GM18870 (cell line): ENCODE measurements around the gene NWD2.
"Not testable (repeated sequence)": the region's sequence is repeated elsewhere in the genome, so short reads cannot be mapped to it uniquely, and the experiment has no call there.

Experiments
- ATAC-seq: cut with Tn5 transposase; IDR thresholded peaks from one replicate; pipeline ENCODE4 v1.9.1; 2021; ENCODE audit warnings: moderate library complexity; ENCODE audit not compliant: unreplicated experiment

Gene NWD2

DNA sequence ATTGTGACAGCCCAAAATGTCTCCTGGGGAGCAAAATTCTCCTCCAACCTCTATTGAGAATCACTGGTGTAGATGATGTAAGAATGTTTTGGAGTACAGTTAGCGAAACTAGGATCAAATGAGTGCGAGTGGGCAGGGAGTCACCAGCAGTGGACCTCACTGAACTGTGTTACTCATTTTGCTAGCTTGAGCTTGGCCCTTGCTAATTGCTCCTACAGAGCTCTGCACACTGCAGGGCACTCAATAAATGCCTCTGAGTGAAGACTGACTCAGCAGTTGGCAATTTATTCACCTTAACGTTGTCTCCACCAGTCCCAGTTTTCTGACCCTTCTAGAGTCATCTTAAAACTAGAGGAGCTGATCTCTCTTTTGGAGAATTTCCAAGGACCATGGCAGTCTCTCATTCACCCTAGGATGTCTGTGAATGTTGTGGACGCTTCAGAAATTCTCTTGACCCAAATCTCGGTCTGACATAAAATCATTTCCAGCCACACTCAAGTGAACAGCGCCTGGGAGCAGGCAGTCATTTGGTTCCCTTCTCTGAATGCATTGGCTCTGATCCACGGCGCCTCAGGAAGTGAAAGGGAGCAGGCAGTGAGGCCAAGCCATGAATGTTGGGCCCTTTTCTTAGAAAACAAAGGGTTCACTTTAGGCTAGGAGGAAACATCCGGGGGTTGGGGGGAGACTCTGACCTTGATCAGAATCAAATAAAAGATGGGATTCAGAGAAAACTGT, 148.1 kb downstream of the NWD2 start:
- no peak for ATAC-seq

DNA sequence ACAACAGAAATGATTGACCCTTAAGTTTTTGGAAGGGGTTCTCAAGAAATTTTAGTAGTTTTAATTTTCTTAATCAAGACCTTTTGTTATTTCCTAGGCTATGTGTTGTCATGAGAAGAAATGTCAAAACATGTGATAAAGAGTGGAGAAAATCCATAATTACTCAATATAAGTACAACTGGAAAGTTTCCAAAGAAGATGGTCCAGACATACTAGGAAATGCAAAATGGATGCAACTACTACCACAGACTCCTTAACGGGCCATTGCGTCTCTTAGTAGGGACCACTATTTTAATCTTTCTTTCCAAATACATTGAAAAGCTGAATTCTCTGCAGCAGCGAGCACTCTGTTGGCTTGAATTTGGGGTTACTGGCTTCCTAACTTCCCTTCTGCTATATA, 148.8 kb downstream of the NWD2 start:
- no peak for ATAC-seq

DNA sequence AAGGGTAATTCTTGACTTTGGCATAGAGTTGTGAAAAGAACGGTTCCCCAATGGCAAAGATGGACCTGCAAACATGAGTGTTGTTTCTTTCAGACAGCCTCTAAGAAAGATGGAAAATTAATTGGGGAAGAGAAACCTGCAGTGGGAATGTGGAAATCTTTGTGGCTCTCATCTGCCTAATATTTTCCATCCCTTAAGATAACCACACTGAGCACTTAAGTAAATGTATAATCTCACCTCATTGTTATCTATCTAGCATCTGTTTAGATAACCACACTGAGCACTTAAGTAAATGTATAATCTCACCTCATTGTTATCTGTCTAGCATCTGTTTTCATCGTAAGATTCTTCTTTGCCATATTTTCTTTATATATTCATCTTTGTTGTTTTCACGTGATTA, 149.3 kb downstream of the NWD2 start:
- peak; percentile 58 for ATAC-seq

DNA sequence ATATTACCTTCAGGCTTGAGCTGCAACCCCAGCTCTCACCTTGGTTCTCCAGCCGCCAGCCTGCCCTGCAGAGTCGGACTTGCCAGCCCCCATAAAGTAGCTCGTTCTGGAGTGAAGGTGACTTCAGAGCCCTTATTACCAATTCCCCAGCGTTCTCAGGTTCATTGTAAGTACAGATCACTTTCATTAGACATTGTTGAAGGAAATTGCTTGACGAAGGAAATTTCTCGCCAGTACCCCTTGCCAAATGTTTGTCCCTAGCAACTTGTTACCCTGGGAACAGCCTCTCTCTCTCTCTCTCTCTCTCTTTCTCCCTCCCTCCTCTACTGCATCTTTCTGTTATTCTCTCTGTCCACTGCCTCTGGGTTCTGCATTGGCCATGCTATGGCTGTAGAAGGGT, 153.0 kb downstream of the NWD2 start:
- no peak for ATAC-seq

DNA sequence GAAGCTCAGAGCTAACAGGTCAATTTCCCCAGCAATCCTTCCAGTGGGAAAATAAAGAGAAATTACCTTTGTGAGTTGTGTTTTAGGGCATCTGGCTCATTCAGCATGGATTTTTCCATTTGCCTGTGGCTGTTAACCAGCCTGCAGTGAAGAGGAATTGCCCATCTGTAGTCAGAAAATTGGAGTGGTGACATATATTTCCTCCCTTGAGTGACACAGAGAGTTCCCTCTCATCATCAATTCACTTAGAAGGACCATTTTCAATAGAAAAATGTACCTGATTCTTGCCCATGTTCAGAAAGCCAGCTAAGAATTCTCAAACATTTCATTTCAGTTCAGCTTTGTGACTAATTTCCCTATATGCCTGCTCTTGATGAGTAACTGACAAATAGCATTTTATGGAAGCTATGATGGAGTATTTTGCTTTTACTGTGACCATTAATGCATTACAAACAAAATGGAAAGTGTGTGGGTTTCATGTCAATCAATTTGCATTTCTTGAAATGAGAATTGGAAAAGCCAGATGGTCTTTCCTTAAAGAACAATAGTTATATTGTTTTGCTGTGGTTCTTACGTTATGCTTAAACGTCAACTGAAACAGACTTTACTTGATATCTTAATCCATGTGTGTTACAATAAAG, 155.8 kb downstream of the NWD2 start:
- peak; percentile 93 for ATAC-seq

DNA sequence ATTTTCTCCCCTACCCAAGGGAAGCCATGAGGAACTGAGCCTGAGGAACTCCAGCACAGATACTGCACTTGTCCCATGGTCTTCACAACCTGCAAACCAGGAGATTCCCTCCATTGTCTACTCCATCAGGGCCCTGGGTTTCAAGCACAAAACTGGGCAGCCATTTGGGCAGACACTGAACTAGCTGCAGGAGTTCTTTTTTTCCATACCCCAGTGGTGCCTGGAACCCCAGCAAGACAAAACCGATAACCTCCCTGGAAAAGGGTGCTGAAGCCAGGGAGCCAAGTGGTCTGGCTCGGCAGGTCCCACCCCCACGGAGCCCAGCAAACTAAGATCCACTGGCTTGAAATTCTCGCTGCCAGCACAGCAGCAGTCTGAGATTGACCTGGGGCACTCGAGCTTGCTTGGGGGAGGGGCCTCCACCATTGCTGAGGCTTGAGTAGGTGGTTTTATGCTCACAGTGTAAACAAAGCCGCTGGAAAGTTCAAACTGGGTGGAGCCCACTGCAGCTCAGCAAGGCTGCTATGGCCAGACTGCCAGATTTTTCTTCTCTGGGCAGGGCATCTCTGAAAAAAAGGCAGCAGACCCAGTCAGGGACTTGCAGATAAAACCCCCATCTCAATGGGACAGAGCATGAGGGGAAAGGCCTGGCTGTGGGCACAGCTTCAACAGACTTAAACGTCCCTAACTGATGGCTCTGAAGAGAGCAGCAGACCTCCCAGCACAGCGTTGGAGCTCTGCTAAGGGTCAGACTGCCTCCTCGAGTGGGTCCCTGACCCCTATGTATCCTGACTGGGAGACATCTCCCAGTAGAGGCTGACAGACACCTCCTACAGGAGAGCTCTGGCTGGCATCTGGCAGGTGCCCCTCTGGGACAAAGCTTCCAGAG, 163.6 kb downstream of the NWD2 start:
- not testable (repeated sequence) for ATAC-seq

DNA sequence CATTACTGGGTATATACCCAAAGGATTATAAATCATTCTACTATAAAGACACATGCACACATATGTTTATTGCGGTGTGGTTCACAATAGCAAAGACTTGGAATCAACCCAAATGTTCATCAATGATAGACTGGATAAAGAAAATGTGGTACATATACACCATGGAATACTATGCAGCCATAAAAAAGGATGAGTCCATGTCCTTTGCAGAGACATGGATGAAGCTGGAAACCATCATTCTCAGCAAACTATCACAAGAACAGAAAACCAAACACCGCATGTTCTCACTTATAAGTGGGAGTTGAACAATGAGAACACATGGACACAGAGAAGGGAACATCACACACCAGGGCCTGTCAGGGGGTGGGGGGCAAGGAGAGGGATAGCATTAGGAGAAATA, 169.1 kb downstream of the NWD2 start:
- ATAC-seq = not testable (repeated sequence)

DNA sequence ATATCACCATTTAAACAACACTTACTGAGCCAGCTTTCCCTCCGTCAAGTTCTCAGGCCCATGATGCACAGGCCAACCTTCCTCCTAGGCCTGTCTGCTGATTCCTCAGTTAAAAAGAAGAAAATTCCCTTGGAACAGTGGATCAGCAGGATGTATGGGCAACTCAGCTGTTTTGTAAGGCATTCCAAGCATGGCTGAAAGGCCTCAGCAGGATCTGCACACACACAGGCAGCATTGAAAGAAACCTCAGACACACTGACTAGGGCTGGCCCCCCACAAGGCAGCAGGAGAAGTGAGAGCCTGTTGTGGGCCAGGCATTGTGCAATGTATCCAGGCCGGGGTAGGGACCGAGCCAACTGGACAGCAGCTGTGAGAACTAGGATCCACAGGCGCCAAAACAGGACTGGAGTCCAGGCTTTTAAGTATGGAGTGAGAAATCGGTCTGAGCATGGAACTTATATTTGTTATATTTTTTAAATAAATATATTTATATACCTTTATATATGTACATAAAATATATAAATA, 171.4 kb downstream of the NWD2 start:
- ATAC-seq = no peak

DNA sequence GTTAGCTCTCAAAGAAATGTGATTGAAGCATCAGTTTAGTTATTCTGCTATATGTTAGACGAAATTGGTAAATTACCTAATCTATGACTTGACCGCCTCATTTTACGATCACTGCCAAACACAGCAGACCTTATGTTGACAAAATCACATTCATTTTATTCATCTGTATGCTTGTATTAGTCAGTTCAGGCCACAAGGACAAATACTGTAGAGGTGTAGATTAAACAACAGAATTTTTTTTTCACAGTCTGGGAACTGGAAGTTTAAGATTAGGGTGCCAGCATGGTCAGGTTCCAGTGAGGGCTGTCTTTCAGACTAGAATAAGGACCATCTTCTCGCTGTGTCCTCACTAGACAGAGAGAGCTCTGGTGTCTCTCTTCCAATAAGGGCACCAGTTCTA, 177.1 kb downstream of the NWD2 start:
- no peak for ATAC-seq

DNA sequence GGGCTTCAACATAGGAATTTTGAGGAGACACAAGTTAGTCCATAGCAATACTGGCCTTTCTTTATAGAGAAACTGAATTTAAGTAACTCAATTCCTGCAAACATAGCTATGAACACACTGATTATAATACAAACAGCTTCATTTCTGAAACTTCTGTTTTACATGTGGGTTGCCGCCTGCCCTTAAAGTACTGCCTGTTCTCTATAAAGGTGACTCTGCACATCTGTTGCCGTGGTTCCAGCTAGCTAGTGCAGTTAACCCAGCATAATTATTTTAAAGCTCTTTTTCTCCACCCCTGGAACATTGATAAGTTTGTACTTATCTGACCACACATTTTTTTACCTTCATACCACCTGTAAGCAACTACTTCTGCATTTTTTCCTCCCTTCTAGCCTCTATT, 177.6 kb downstream of the NWD2 start:
- peak; percentile 72 for ATAC-seq

DNA sequence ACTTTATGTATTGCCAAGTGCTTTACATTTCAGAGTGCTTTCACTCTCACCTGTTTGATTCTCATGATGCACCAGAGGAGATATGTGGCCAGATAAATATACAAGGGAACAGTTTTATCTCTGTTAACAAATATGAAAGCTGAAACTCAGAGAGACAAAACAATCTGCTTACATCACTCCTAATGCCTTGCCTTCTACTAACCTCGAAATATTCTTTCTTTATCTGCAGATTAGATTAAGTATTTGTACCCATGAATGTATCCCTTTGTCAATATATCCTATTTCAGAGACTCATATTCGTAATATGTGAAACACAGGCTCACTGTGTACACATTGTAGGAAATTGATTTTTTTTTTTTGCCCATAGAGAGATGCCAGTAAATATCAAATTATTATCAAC, 178.1 kb downstream of the NWD2 start:
- ATAC-seq = no peak

DNA sequence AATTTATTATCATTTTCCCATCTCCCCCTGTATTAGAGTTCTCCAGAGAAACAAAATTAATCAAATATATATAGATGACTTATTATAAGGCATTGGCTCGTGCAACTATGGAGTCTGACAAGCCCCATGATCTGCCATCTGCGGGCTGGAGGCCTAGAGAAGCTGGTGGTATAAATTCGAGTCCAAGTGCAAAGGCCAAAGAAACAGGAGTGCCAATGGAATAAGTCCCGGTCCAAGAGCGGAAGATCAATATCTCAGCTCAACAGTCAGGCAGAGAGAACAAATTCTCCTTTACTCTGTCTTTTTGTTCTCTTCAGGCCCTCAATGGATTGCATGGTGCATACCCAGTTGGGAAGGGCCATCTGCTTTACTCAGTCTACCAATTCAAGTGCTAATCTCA, 178.8 kb downstream of the NWD2 start:
- no peak for ATAC-seq

DNA sequence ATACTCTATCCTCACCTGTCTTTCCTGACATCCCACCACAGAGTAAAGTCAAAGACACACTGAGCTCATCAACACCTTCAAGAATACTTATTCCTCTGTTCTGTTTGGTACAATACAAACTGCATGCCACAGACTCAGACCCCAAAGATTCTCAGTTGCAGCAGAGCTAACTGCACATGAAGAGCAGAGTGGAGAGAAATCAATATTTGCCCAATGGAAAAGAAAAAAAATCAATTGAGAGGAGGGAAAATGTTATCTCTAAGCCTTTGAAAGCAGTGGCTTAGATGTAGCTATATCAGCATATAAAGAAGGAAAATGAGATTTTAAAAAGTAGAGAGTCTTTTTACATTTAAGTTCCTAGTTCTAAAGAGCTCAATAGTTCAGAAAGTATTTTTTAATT, 180.2 kb downstream of the NWD2 start:
- no peak for ATAC-seq

DNA sequence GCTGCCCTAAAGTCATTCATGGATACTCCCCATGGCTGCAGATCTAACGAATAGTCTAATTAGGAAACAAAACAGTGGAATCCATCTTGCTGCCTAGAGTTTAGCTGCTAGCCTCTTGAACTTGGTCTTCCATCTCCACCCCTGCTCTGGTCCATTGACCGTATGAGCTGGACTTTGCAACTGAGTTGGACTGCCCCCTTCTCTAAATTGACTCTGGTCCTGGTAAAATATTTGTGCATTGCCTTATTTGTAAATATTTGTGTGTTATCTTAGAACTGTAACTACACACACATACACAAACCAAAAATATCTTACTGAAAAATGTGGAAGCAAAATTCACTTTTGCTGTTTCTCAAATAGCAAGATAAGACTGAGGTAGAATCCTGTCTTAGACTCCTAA, 181.3 kb downstream of the NWD2 start:
- no peak for ATAC-seq

DNA sequence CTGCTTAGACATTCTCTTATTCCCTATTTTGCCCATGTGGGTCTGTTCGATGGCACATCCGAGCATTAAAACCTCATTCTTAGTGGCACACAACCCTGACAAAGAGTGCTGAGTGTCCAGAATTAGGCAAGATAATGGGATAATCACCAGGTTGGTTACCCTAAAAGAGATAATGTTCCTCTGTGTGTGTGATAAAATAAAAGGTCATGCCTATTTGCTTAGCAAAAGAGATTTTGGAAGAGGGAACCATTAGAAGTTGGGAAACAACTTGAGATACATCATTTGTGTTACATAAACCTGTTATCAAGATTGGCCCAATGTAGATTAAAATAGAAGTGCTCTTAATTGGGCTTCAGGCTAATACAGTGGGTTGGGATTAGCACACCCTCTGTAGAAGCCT, 182.7 kb downstream of the NWD2 start:
- no peak for ATAC-seq

DNA sequence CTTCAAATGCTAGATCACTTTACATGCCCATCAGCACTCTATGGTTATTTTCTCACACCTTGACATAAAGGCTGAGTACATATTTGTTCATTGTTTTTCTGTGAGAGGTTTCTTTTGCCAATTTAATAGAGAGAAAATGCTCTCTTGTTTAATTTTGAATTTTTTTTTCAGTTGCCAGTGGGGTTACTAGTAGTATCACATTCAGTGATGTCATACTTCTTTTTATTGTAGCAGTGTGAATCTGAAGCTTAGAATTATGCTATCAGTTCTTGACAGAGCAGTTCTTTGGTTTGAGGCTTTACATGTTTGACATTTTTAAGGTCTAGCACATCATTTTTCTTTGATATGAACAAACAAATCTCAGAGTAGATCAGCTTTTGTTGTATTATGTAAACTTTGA, 185.4 kb downstream of the NWD2 start:
- ATAC-seq = no peak

DNA sequence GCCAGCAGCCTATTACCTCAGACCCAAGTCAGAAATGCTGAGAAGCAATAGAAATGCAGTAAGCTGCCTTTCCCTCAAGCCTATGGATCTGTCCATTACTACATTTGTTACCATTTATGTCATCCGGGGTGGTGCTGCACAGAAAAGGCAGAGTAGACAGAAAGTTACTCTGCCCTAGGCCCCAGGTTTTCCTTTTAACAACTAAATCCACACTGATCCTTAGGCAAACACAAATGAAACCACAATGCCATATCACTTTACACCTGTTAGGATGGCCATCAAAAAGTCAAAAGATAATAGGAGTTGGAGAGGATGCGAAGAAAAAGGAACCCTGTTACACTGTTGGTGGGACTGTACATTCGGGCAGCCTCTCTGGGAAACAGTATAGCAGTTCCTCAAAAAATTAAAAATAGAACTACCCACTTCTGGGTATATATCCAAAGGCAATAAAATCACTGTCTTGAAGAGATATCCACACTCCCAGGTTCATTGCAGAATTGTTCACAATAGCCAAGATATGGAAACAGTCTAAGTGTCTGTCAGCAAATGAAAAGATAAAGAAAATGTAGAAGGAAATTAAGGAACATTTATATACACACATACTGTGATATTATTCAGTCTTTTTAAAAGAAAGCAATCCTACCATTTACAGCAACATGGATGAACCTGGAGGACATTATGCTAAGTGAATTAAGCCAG, 186.3 kb downstream of the NWD2 start:
- no peak for ATAC-seq

DNA sequence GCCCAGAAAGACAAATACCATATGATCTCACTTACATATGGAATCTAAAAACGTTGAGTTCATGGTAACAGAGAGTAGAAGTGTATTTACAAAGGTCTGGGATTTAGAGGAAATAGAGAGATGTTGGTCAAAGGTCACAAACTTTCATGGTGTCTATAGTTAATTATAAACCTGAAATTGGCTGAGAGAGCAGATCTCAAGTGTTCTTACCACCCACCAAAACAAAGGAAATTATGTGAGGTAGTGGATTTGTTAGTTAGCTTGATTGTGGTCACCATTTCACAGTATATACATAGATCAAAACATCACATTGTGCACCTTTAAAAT, 186.8 kb downstream of the NWD2 start:
- peak; percentile 90 for ATAC-seq

DNA sequence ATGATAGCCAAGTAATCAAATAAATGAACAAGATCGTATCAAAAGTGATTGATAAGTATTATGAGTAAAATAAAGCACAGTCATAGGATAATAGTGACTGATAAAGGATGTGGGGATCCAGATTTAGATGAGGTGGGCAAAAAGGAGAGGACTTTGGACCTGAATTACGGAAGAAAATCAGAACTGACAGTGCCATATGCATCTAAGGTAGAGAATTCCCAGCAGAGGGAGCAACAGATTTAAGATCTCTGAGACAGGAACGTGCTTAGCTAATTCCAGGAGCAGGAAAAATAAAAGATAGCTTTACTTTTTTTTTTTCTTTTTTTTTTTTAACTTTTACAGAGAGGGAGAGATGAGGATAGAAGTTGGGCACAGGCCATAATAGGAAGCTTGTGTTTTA, 189.9 kb downstream of the NWD2 start:
- no peak for ATAC-seq

DNA sequence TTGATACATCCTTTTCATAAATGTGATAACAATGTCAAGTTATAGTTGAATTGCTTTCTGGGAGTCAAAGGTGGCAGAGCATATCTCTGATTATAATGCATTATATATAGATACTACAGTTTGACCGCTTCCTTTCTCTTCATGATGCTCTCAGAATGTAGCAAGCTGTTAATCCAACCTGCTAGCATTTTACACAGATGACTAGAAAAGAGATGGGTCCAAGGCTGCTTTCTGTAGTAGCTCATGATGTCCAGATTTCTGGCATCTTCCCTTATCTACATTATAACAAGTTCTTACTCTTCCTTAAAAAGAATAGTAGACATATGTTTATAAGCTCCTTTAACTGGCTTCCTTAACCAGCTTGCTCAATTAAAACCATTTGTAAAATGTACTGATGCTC, 192.0 kb downstream of the NWD2 start:
- ATAC-seq = no peak

DNA sequence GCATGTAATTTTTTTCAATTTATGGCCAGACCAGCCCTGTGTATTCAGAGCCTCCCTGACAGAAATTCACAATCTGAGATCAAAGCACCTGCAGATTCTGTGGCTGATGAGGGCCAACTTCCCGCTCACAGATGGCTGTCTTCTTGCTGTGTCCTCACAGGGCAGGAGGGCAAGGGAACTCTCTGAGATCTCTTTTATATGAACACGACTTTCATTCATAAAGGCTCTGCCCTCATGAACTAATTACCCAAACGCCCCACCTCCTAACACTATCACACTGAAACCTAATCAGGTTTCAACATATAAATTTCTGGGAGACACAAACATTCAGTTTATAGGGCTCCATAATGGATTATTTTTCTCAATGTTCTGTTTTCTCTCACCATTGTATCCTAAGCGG, 192.6 kb downstream of the NWD2 start:
- no peak for ATAC-seq
